K562 (cell line): ENCODE results near the gene TLK2. TPM values are rescaled to one million over a fixed set of nuclear protein-coding genes. Genes with fewer than 3 reads are reported as not detected.
"Not testable (repeated sequence)": the region's sequence is repeated elsewhere in the genome, so short reads cannot be mapped to it uniquely, and the experiment has no call there.

Experiments
- ATAC-seq: fragments of 200-7000 bp; cut with Tn5 transposase; 3 replicates; pipeline ENCODE4 v1.9.1; 2020; ENCODE audit warnings: moderate library complexity
- BruUV-seq: library from RNA; stranded (reverse); fragments of 400-500 nt; replicated peaks from 2 replicates; lab custom pipeline; 2021; lab: Mats Ljungman, UMichigan
- CTCF ChIA-PET: fragments of 300-600 bp; formaldehyde crosslinking; extraction: SDS; loops from one replicate; lab custom pipeline; 2021; ENCODE audit warnings: low intra/inter-chr PET ratio; lab: Yijun Ruan, JAX
- POLR2A ChIA-PET: fragments of 300-600, 350-650 bp; sonication (Branson Sonifier 250); formaldehyde crosslinking; extraction: SDS; loops from one replicate; lab custom pipeline; 2021; ENCODE audit warnings: antibody characterized with exemption, inconsistent platforms; lab: Yijun Ruan, JAX
- DNase-seq, 4 experiments: peaks; one replicate each; pipeline versions ENCODE4 v3.0.0 to v3.0.0-alpha.2; 2011 to 2018; ENCODE audit warnings: low spot score in 3 of 4, mixed read lengths in 3 of 4; ENCODE audit errors: extremely low read depth in 1 of 4
- FAIRE-seq: peaks from 2 replicates; lab custom pipeline; 2011; peaks lifted over from hg19 to GRCh38; lab: Jason Lieb, UNC
- H2AFZ ChIP-seq: 2 replicates; pipeline ENCODE4 v1.6.0; 2011; ENCODE audit warnings: low read depth, low read length, control low read depth, inconsistent platforms
- H3K27ac ChIP-seq: fragments of 200-600 bp; 3 replicates; pipeline ENCODE4 v1.8.0; 2011; ENCODE audit warnings: low read depth, mild to moderate bottlenecking, control low read depth, inconsistent platforms, low read length, moderate library complexity, mixed read lengths; ENCODE audit errors: extremely low read depth
- H3K27me3 ChIP-seq, 2 experiments: fragments of 300-600 bp in 1 of 2; 2 replicates in 1 of 2; 3 replicates in 1 of 2; pipeline versions ENCODE4 v1.6.0 to v1.8.0; 2011; ENCODE audit warnings: inconsistent platforms in 2 of 2, low read length in 2 of 2, mild to moderate bottlenecking in 1 of 2, mixed read lengths in 1 of 2, moderate library complexity in 1 of 2; ENCODE audit not compliant: control insufficient read depth in 2 of 2, insufficient read depth in 2 of 2
- H3K36me3 ChIP-seq: fragments of 300-600 bp; 3 replicates; pipeline ENCODE4 v1.8.0; 2011; ENCODE audit warnings: mild to moderate bottlenecking, low read length, inconsistent platforms; ENCODE audit not compliant: control insufficient read depth, insufficient read depth
- H3K4me1 ChIP-seq, 2 experiments: fragments of 200-600 bp in 1 of 2; replicated peaks in 1 of 2; 2 replicates in 1 of 2; 3 replicates in 1 of 2; pipeline versions ENCODE4 v1.5.1 to v1.8.0; 2011; ENCODE audit warnings: inconsistent platforms in 2 of 2, low read length in 2 of 2, mild to moderate bottlenecking in 1 of 2, mixed read lengths in 1 of 2, moderate library complexity in 1 of 2; ENCODE audit not compliant: control insufficient read depth in 2 of 2, insufficient read depth in 2 of 2
- H3K4me2 ChIP-seq: 2 replicates; pipeline ENCODE4 v1.6.1; 2011; ENCODE audit warnings: low read length, control low read depth, inconsistent platforms, mixed read lengths; ENCODE audit not compliant: insufficient read depth
- H3K4me3 ChIP-seq: fragments of 200-600 bp; sonication (generic), shearing (Covaris generic); 2 replicates; pipeline ENCODE4 v1.5.1; 2016; ENCODE audit warnings: control low read depth, inconsistent platforms
- H3K79me2 ChIP-seq: fragments of 200-600 bp; 3 replicates; pipeline ENCODE4 v1.8.0; 2011; ENCODE audit warnings: low read length, inconsistent platforms; ENCODE audit not compliant: control insufficient read depth, insufficient read depth
- H3K9ac ChIP-seq, 2 experiments: 2 replicates each; pipeline versions ENCODE4 v1.6.0 to v1.6.1; 2011; ENCODE audit warnings: low read depth in 2 of 2, low read length in 2 of 2, control low read depth in 1 of 2, inconsistent platforms in 1 of 2, mild to moderate bottlenecking in 1 of 2, mixed read lengths in 1 of 2; ENCODE audit not compliant: insufficient read depth in 1 of 2
- H3K9me1 ChIP-seq: one replicate; pipeline ENCODE4 v1.6.0; 2011; ENCODE audit warnings: inconsistent platforms, mild to moderate bottlenecking, low read length, moderate library complexity; ENCODE audit not compliant: control insufficient read depth, insufficient read depth
- H3K9me3 ChIP-seq: replicated peaks from 2 replicates; pipeline ENCODE4 v1.5.1; 2011; ENCODE audit warnings: low read depth, low read length, inconsistent platforms; ENCODE audit not compliant: control insufficient read depth, insufficient read depth
- H4K20me1 ChIP-seq: replicated peaks from 2 replicates; pipeline ENCODE4 v1.6.1; 2011; ENCODE audit warnings: low read length, inconsistent platforms, mixed read lengths; ENCODE audit not compliant: control insufficient read depth, insufficient read depth
- PHF8 ChIP-seq: fragments of 200-600 bp; sonication (generic); IDR thresholded peaks from 2 replicates; pipeline ENCODE4 v1.6.1; 2012; ENCODE audit warnings: mixed run types, mild to moderate bottlenecking, inconsistent platforms, low read length, moderate library complexity, borderline replicate concordance
- RBBP5 ChIP-seq: fragments of 200-600 bp; sonication (generic); IDR thresholded peaks from 2 replicates; pipeline ENCODE4 v1.6.1; 2012; ENCODE audit warnings: borderline replicate concordance, mild to moderate bottlenecking, low read length, control low read depth, inconsistent platforms; ENCODE audit not compliant: insufficient read depth, poor library complexity, severe bottlenecking
- TAF1 ChIP-seq: IDR thresholded peaks from 2 replicates; pipeline ENCODE4 v1.6.1; 2011; ENCODE audit warnings: mild to moderate bottlenecking, low read length, moderate library complexity; ENCODE audit not compliant: insufficient read depth, control insufficient read depth, severe bottlenecking; ENCODE audit errors: extremely low read depth
- ZSCAN29 ChIP-seq: fragments of 450-650 bp; IDR thresholded peaks from 2 replicates; pipeline ENCODE4 v1.6.1; 2017
- WGBS: fragments of 100-300 bp; shearing (Covaris generic); methylation state at CpG from one replicate; pipeline ENCODE4 v1.1.6; 2016; ENCODE audit warnings: low coverage, mixed read lengths; ENCODE audit not compliant: insufficient coverage; ENCODE audit errors: missing lambda C conversion rate; 5-methylcytosine and 5-hydroxymethylcytosine counted together
- in situ Hi-C: fragments of 300-500 bp; cut with MboI; formaldehyde crosslinking; loops from 4 replicates; pipeline ENCODE4 v1.15.0; 2018; ENCODE audit warnings: inconsistent platforms, mixed read lengths
- intact Hi-C: fragments of 100-400 bp; cut with micrococcal nuclease; formaldehyde crosslinking; loops from 2 replicates; pipeline ENCODE4 v1.14.2; 2022
- polyA plus RNA-seq, 8 experiments: library from polyadenylated mRNA; depleted of rRNA in 4 of 8; stranded (reverse) in 5 of 8; unstranded in 3 of 8; fragments of >200 nt; fragmentation: Nextera tagmentation in 2 of 8; fragmentation: Illumina TruSeq in 1 of 8; extraction: Ambion mirVana in 2 of 8; extraction: Trizol in 1 of 8; gene quantifications; 2 replicates each; pipeline versions ENCODE4 v1.2.1 to v1.2.3, GENCODE V29; 2011 to 2014; ENCODE audit warnings: inconsistent platforms in 1 of 8, missing spikeins in 1 of 8
- total RNA-seq, 7 experiments: library from RNA; depleted of rRNA in 6 of 7; stranded (reverse); fragments of >200 nt in 6 of 7; fragmentation: Illumina TruSeq in 2 of 7; extraction: Trizol in 2 of 7; gene quantifications; 2 replicates each; pipeline versions ENCODE4 v1.2.1 to v1.2.3, GENCODE V29; 2011 to 2021; ENCODE audit warnings: low replicate concordance in 1 of 7
- TF ChIP-seq, protein P1 (sequence below), 3 experiments: fragments of 200-800 bp in 1 of 3; sonication (Bioruptor generic) in 1 of 3; sonication (generic) in 1 of 3; formaldehyde crosslinking in 1 of 3; IDR thresholded peaks; 2 replicates each; pipeline versions ENCODE4 v1.6.1 to v1.8.0; 2016 to 2022; ENCODE audit warnings: mild to moderate bottlenecking in 2 of 3, missing compliant biosample characterization in 2 of 3, missing genetic modification characterization in 2 of 3, missing genetic modification reagents in 1 of 3
- TF ChIP-seq, protein P2 (sequence below), 2 experiments: fragments of 450-650 bp; formaldehyde crosslinking in 1 of 2; IDR thresholded peaks; 2 replicates each; pipeline versions ENCODE4 v1.4.0 to v1.6.1; 2014 to 2020; ENCODE audit warnings: mild to moderate bottlenecking in 2 of 2, borderline replicate concordance in 1 of 2, low read depth in 1 of 2
- TF ChIP-seq, protein P3 (sequence below): sonication (generic); formaldehyde crosslinking; IDR thresholded peaks from 2 replicates; pipeline ENCODE4 v1.8.1; 2023; ENCODE audit warnings: mild to moderate bottlenecking, missing genetic modification reagents

The TLK2 gene
- total and polyA plus RNA-seq, 9 of the 15 experiments (the other 6 are each of a cell fraction or from before 2014, with no cell fraction given), result 10.1 to 51.9 (median 32.4) TPM

DNA sequence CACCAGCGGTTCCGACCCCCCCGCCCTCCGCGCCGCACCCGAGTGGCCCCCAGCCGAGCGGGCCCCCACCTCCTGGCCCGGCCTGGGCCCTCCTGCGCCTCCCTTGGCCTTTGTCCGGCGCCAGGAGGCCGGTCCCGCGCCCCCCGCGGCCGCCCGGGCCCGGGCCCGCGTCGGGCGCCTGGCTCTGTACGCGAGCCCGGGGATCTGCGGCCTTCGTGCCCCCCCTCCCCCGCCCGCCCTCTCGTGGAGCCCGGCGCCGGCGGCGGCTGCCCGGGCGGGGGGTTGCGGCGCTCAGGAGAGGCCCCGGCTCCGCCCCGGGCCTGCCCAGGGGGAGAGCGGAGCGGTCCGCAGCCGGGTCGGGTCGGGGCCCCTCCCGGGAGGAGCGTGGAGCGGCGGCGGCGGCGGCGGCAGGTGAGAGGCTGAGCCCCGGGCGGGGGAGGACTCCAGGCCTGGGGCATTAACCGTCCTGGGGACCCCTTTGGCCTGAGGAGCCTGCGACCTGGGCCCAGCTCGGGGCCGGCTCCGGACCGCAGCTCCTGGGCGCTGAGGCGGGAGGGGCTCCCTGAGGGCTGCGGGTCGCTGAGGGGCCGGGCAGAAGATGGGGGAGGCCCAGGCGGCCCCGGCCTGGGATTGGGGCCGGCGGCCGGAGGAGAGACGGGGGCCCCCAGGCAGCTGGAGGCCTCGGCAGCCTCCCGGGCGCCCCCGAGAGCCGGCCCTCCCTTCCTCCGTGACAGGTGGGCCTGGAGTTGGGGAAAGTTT lies 434 bp downstream of the TLK2 start:
- H4K20me1 ChIP-seq, H3K9me1 ChIP-seq, H3K9me3 ChIP-seq, H3K4me1 ChIP-seq, H3K27me3 ChIP-seq, BruUV-seq, POLR2A ChIA-PET, in situ Hi-C loops, CTCF ChIA-PET, FAIRE-seq: not testable (repeated sequence)
- Histone ChIP-seq H3K9ac (peak overlapping the region; percentile 73 to 92; a peak in 3 of 4 replicates), H3K36me3 (peaks cover 19% of the 10 kb centered on the region; the same call in 2 of the 3 replicates), H3K27ac (peak overlapping the region; percentile 83), H3K4me3 (peak overlapping the region; percentile 57), H3K4me2 (peak overlapping the region; percentile 64; the same call in 1 of the 2 replicates), H2AFZ (peak overlapping the region; percentile 51; the same call in 1 of the 2 replicates), H3K79me2 (peaks cover 48% of the 10 kb centered on the region)
- peak; percentile 36 to 70 (median 54) for DNase-seq
- 1% methylated on average over 19 of the region's 84 CpGs for WGBS
- peak; percentile 72 for ATAC-seq
- intact Hi-C loops, result loop anchor here (10.0 kb wide), 1 partner anchor 54 kb away; the partner anchor contains the start of gene METTL2A
- peak; percentile 64 for TF ChIP-seq RBBP5
- TF ChIP-seq, protein P1, sequence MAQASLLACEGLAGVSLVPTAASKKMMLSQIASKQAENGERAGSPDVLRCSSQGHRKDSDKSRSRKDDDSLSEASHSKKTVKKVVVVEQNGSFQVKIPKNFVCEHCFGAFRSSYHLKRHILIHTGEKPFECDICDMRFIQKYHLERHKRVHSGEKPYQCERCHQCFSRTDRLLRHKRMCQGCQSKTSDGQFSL (CRISPR knock-in tag; IDR thresholded peaks at IDR 0.05), result 0 out of 2 replicates have a peak, but pooled peaks have one; percentile 49
- TF ChIP-seq, protein P1 (tag; IDR thresholded peaks at IDR 0.05), result peak in 1 of 2 experiments; percentile 87; a peak in 2 of 4 replicates
- TF ChIP-seq, protein P2, sequence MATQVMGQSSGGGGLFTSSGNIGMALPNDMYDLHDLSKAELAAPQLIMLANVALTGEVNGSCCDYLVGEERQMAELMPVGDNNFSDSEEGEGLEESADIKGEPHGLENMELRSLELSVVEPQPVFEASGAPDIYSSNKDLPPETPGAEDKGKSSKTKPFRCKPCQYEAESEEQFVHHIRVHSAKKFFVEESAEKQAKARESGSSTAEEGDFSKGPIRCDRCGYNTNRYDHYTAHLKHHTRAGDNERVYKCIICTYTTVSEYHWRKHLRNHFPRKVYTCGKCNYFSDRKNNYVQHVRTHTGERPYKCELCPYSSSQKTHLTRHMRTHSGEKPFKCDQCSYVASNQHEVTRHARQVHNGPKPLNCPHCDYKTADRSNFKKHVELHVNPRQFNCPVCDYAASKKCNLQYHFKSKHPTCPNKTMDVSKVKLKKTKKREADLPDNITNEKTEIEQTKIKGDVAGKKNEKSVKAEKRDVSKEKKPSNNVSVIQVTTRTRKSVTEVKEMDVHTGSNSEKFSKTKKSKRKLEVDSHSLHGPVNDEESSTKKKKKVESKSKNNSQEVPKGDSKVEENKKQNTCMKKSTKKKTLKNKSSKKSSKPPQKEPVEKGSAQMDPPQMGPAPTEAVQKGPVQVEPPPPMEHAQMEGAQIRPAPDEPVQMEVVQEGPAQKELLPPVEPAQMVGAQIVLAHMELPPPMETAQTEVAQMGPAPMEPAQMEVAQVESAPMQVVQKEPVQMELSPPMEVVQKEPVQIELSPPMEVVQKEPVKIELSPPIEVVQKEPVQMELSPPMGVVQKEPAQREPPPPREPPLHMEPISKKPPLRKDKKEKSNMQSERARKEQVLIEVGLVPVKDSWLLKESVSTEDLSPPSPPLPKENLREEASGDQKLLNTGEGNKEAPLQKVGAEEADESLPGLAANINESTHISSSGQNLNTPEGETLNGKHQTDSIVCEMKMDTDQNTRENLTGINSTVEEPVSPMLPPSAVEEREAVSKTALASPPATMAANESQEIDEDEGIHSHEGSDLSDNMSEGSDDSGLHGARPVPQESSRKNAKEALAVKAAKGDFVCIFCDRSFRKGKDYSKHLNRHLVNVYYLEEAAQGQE (IDR thresholded peaks at IDR 0.05; ENCODE audit: borderline replicate concordance), result peak; percentile 33; the same call in 1 of the 2 replicates
- TF ChIP-seq, protein P2 (CRISPR knock-in tag; IDR thresholded peaks at IDR 0.05; ENCODE audit: low read depth), result not testable (repeated sequence)
- TF ChIP-seq, protein P3, sequence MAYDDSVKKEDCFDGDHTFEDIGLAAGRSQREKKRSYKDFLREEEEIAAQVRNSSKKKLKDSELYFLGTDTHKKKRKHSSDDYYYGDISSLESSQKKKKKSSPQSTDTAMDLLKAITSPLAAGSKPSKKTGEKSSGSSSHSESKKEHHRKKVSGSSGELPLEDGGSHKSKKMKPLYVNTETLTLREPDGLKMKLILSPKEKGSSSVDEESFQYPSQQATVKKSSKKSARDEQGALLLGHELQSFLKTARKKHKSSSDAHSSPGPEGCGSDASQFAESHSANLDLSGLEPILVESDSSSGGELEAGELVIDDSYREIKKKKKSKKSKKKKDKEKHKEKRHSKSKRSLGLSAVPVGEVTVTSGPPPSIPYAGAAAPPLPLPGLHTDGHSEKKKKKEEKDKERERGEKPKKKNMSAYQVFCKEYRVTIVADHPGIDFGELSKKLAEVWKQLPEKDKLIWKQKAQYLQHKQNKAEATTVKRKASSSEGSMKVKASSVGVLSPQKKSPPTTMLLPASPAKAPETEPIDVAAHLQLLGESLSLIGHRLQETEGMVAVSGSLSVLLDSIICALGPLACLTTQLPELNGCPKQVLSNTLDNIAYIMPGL (CRISPR knock-in tag), result peak; percentile 76; the same call in 1 of the 2 replicates
- TF ChIP-seq ZSCAN29, result peak; percentile 94
- TF ChIP-seq PHF8, result peak; percentile 58; the same call in 1 of the 2 replicates
- TF ChIP-seq TAF1, result peak; percentile 26
